SK-N-MC (cell line): ENCODE measurements around the gene TLCD2.
"Not testable (repeated sequence)": the region's sequence is repeated elsewhere in the genome, so short reads cannot be mapped to it uniquely, and the experiment has no call there.

Experiments used
- EZH2 ChIP-seq: fragments of 200-600 bp; sonication (generic); IDR thresholded peaks from one replicate; pipeline ENCODE4 v1.6.1; 2017; ENCODE audit warnings: antibody characterized with exemption
- POLR2AphosphoS5 ChIP-seq: IDR thresholded peaks from 2 replicates; pipeline ENCODE4 v1.6.1; 2012; ENCODE audit warnings: mild to moderate bottlenecking, low read depth, low read length, borderline replicate concordance

GRCh38 chr17:1688405-1688804 is 21.8 kb downstream of the TLCD2 start:
- TF ChIP-seq EZH2, POLR2AphosphoS5: not testable (repeated sequence)
